Peyer's patch (tissue), 4 donors: ENCODE results near the gene C20orf141. TPM values are rescaled to one million over a fixed set of nuclear protein-coding genes. Genes with fewer than 3 reads are reported as not detected.
"Not testable (repeated sequence)": the region's sequence is repeated elsewhere in the genome, so short reads cannot be mapped to it uniquely, and the experiment has no call there.

Experiments
- DNase-seq, 3 donors: peaks; one replicate each; pipeline ENCODE4 v3.0.0-alpha.2; 2017 to 2019
- H3K27ac ChIP-seq, 4 donors: fragments of 200-600 bp; sonication (generic); one replicate each; pipeline ENCODE4 v1.5.1; 2016 to 2019
- H3K27me3 ChIP-seq, 2 donors: fragments of 200-600 bp; sonication (generic); one replicate each; pipeline ENCODE4 v1.5.1; 2019
- H3K36me3 ChIP-seq, 3 donors: fragments of 200-600 bp; sonication (generic); one replicate each; pipeline ENCODE4 v1.5.1; 2016 to 2019
- H3K4me1 ChIP-seq, 4 donors: fragments of 200-600 bp; sonication (generic); one replicate each; pipeline ENCODE4 v1.5.1; 2016 to 2019
- H3K4me3 ChIP-seq, 4 donors: fragments of 200-600 bp; sonication (generic); 1 replicate in 3 of 4; 2 replicates in 1 of 4; pipeline ENCODE4 v1.5.1; 2016 to 2019; ENCODE audit warnings: mild to moderate bottlenecking in 1 of 4
- H3K9me3 ChIP-seq, 4 donors: fragments of 200-600 bp; sonication (generic); one replicate each; pipeline ENCODE4 v1.5.1; 2016 to 2019; ENCODE audit warnings: mild to moderate bottlenecking in 1 of 4
- CTCF ChIP-seq, 6 experiments: fragments of 450-650 bp in 4 of 6; fragments of 200-600 bp in 2 of 6; sonication (generic) in 1 of 6; IDR thresholded peaks; one replicate each; pipeline ENCODE4 v1.5.1; 2017 to 2019; ENCODE audit warnings: antibody characterized with exemption in 6 of 6, mild to moderate bottlenecking in 3 of 6, moderate library complexity in 1 of 6
- POLR2A ChIP-seq, 2 donors: fragments of 450-650 bp; IDR thresholded peaks; one replicate each; pipeline ENCODE4 v1.5.1; 2017; ENCODE audit warnings: antibody characterized with exemption in 2 of 2, mild to moderate bottlenecking in 2 of 2, moderate library complexity in 2 of 2
- total RNA-seq, 4 donors: library from RNA; depleted of rRNA; stranded (reverse); fragments of >200 nt; gene quantifications; one replicate each; pipeline ENCODE4 v1.1.0, GENCODE V29; 2016

C20orf141 gene
- total RNA-seq, 4 donors from 2014 or later, result not detected

GRCh38 chr20:2807019-2807418 is 7.8 kb upstream of the C20orf141 start:
- Histone ChIP-seq H3K4me3 (no peak overlapping the region), H3K36me3 (no peaks in the 10 kb centered on the region), H3K4me1 (no peaks in the 10 kb centered on the region), H3K9me3 (no peaks in the 10 kb centered on the region), H3K27me3 (peaks cover 0 to 10% of the 10 kb centered on the region in 2 donors), H3K27ac (no peak overlapping the region)
- TF ChIP-seq POLR2A (IDR thresholded peaks at IDR 0.05) (no peak), CTCF (IDR thresholded peaks at IDR 0.05) (no peak)
- DNase-seq, result no peak

- peaks cover 0 to 10% of the 10 kb centered on the region in 2 donors for H3K27me3 ChIP-seq
- not testable (repeated sequence) for H3K9me3 ChIP-seq, H3K27ac ChIP-seq, DNase-seq, H3K4me1 ChIP-seq, H3K4me3 ChIP-seq, H3K36me3 ChIP-seq
Measured at GRCh38 chr20:2807929-2808328, 6.9 kb upstream of the C20orf141 start.

GRCh38 chr20:2809690-2810089 is 5.1 kb upstream of the C20orf141 start:
- H3K4me3 ChIP-seq, result no peak overlapping the region
- no peaks in the 10 kb centered on the region for H3K4me1 ChIP-seq
- no peak for DNase-seq
- H3K9me3 ChIP-seq, result no peaks in the 10 kb centered on the region
- peaks cover 0 to 9% of the 10 kb centered on the region in 2 donors for H3K27me3 ChIP-seq
- H3K36me3 ChIP-seq, result no peaks in the 10 kb centered on the region
- TF ChIP-seq CTCF (IDR thresholded peaks at IDR 0.05) (no peak), POLR2A (IDR thresholded peaks at IDR 0.05) (no peak)
- no peak overlapping the region for H3K27ac ChIP-seq

GRCh38 chr20:2812189-2812588 is 2.6 kb upstream of the C20orf141 start:
- TF ChIP-seq POLR2A (IDR thresholded peaks at IDR 0.05), result no peak
- no peak for TF ChIP-seq CTCF (IDR thresholded peaks at IDR 0.05)
- Histone ChIP-seq H3K36me3 (no peaks in the 10 kb centered on the region), H3K9me3 (no peaks in the 10 kb centered on the region), H3K4me3 (no peak overlapping the region), H3K27me3 (no peaks in the 10 kb centered on the region), H3K4me1 (no peaks in the 10 kb centered on the region), H3K27ac (no peak overlapping the region)
- no peak for DNase-seq

GRCh38 chr20:2814076-2814475 is 711 bp upstream of the C20orf141 start:
- no peaks in the 10 kb centered on the region for H3K27me3 ChIP-seq
- no peaks in the 10 kb centered on the region for H3K36me3 ChIP-seq
- DNase-seq, result no peak
- no peak overlapping the region for H3K4me3 ChIP-seq
- H3K4me1 ChIP-seq, result no peaks in the 10 kb centered on the region
- TF ChIP-seq POLR2A (IDR thresholded peaks at IDR 0.05) (no peak), CTCF (IDR thresholded peaks at IDR 0.05) (no peak)
- no peaks in the 10 kb centered on the region for H3K9me3 ChIP-seq
- no peak overlapping the region for H3K27ac ChIP-seq

GRCh38 chr20:2815242-2815900 is 584 bp downstream of the C20orf141 start:
- no peaks in the 10 kb centered on the region for H3K4me1 ChIP-seq
- TF ChIP-seq POLR2A (IDR thresholded peaks at IDR 0.05), result no peak
- no peak for TF ChIP-seq CTCF (IDR thresholded peaks at IDR 0.05)

More at GRCh38 chr20:2815242-2815900, 584 bp downstream of the C20orf141 start:
- DNase-seq, result peak in 1 of 3 donors; percentile 35
- Histone ChIP-seq H3K4me3 (no peak overlapping the region), H3K27me3 (peaks cover 0 to 1% of the 10 kb centered on the region in 2 donors), H3K36me3 (no peaks in the 10 kb centered on the region), H3K27ac (no peak overlapping the region), H3K9me3 (no peaks in the 10 kb centered on the region)
